Duodenal mucosa (tissue), 2 donors: ENCODE results near the gene FAM241A.
"Not testable (repeated sequence)": the region's sequence is repeated elsewhere in the genome, so short reads cannot be mapped to it uniquely, and the experiment has no call there.

ENCODE experiments used
- H3K27ac ChIP-seq: one replicate; pipeline ENCODE4 v1.7.0; 2013; ENCODE audit warnings: low read depth, low read length
- H3K27me3 ChIP-seq, 2 donors: one replicate each; pipeline ENCODE4 v1.7.0; 2013; ENCODE audit warnings: low read length in 2 of 2, control low read depth in 1 of 2; ENCODE audit not compliant: insufficient read depth in 2 of 2, control insufficient read depth in 1 of 2
- H3K36me3 ChIP-seq, 2 donors: one replicate each; pipeline ENCODE4 v1.7.0; 2013; ENCODE audit warnings: low read length in 2 of 2, control low read depth in 1 of 2; ENCODE audit not compliant: insufficient read depth in 2 of 2, control insufficient read depth in 1 of 2
- H3K4me1 ChIP-seq, 2 donors: one replicate each; pipeline ENCODE4 v1.7.0; 2013; ENCODE audit warnings: low read length in 2 of 2, control low read depth in 1 of 2; ENCODE audit not compliant: insufficient read depth in 2 of 2, control insufficient read depth in 1 of 2
- H3K4me3 ChIP-seq, 2 donors: one replicate each; pipeline ENCODE4 v1.7.0; 2013; ENCODE audit warnings: low read length in 2 of 2, low read depth in 1 of 2
- H3K9ac ChIP-seq, 2 donors: one replicate each; pipeline ENCODE4 v1.7.0; 2013; ENCODE audit warnings: low read length in 2 of 2, low read depth in 1 of 2
- H3K9me3 ChIP-seq, 2 donors: one replicate each; pipeline ENCODE4 v1.7.0; 2013; ENCODE audit warnings: low read length in 2 of 2, control low read depth in 1 of 2; ENCODE audit not compliant: control insufficient read depth in 1 of 2

The FAM241A gene

GRCh38 chr4:112145326-112145789 lies at the start of gene FAM241A:
FAM241A (plus strand) TSS chr4:112145454; CDS start chr4:112145581, 127 bp downstream.
- Histone ChIP-seq H3K27me3 (no peaks in the 10 kb centered on the region), H3K27ac (peak within 1 kb of the TSS; percentile 15), H3K36me3 (no peaks in the 10 kb centered on the region), H3K4me1 (peaks cover 0 to 7% of the 10 kb centered on the region in 2 donors), H3K4me3 (peak within 1 kb of the TSS; percentile 71 to 92), H3K9me3 (no peaks in the 10 kb centered on the region), H3K9ac (peak within 1 kb of the TSS; percentile 62 to 80)

- Histone ChIP-seq H3K4me3 (no peak overlapping the region), H3K4me1 (no peaks in the 10 kb centered on the region), H3K27me3 (peaks cover 0 to 4% of the 10 kb centered on the region in 2 donors), H3K9ac (no peak overlapping the region), H3K9me3 (no peaks in the 10 kb centered on the region), H3K36me3 (no peaks in the 10 kb centered on the region), H3K27ac (no peak overlapping the region)
Observed at GRCh38 chr4:112098841-112099530, 46.3 kb upstream of the FAM241A start.

GRCh38 chr4:112099701-112100297 lies 45.5 kb upstream of the FAM241A start:
- H3K9me3 ChIP-seq = no peaks in the 10 kb centered on the region
- no peaks in the 10 kb centered on the region for H3K4me1 ChIP-seq
- H3K4me3 ChIP-seq = no peak overlapping the region
- H3K36me3 ChIP-seq = no peaks in the 10 kb centered on the region
- H3K9ac ChIP-seq = no peak overlapping the region
- H3K27ac ChIP-seq = no peak overlapping the region
- peaks cover 0 to 4% of the 10 kb centered on the region in 2 donors for H3K27me3 ChIP-seq

- Histone ChIP-seq H3K4me3 (no peak overlapping the region), H3K27me3 (peaks cover 0 to 4% of the 10 kb centered on the region in 2 donors), H3K4me1 (no peaks in the 10 kb centered on the region), H3K9ac (no peak overlapping the region), H3K27ac (no peak overlapping the region), H3K36me3 (no peaks in the 10 kb centered on the region), H3K9me3 (no peaks in the 10 kb centered on the region)
Observed at GRCh38 chr4:112102875-112103370, 42.3 kb upstream of the FAM241A start.

GRCh38 chr4:112105201-112105969 lies 39.9 kb upstream of the FAM241A start:
- Histone ChIP-seq H3K9me3 (no peaks in the 10 kb centered on the region), H3K4me3 (no peak overlapping the region), H3K36me3 (no peaks in the 10 kb centered on the region), H3K9ac (no peak overlapping the region), H3K27ac (no peak overlapping the region), H3K4me1 (no peaks in the 10 kb centered on the region), H3K27me3 (no peaks in the 10 kb centered on the region)

- Histone ChIP-seq H3K9me3 (no peaks in the 10 kb centered on the region), H3K9ac (no peak overlapping the region), H3K4me3 (no peak overlapping the region), H3K27me3 (no peaks in the 10 kb centered on the region), H3K36me3 (no peaks in the 10 kb centered on the region), H3K27ac (no peak overlapping the region), H3K4me1 (peaks cover 4 to 10% of the 10 kb centered on the region in 2 donors)
Observed at GRCh38 chr4:112109360-112110058, 35.7 kb upstream of the FAM241A start.

GRCh38 chr4:112110059-112110425 lies 35.2 kb upstream of the FAM241A start:
- no peak overlapping the region for H3K4me3 ChIP-seq
- peaks cover 4 to 10% of the 10 kb centered on the region in 2 donors for H3K4me1 ChIP-seq
- H3K27ac ChIP-seq = no peak overlapping the region
- no peaks in the 10 kb centered on the region for H3K36me3 ChIP-seq
- no peaks in the 10 kb centered on the region for H3K27me3 ChIP-seq
- H3K9ac ChIP-seq = no peak overlapping the region
- H3K9me3 ChIP-seq = no peaks in the 10 kb centered on the region

- Histone ChIP-seq H3K27ac (no peak overlapping the region), H3K9ac (no peak overlapping the region), H3K9me3 (no peaks in the 10 kb centered on the region)
Observed at GRCh38 chr4:112111306-112111705, 33.9 kb upstream of the FAM241A start.

GRCh38 chr4:112112095-112112494 lies 33.2 kb upstream of the FAM241A start:
- not testable (repeated sequence) for H3K36me3 ChIP-seq

More at GRCh38 chr4:112111306-112111705, 33.9 kb upstream of the FAM241A start:
- H3K36me3 ChIP-seq = no peaks in the 10 kb centered on the region
- H3K4me1 ChIP-seq = peaks cover 4 to 10% of the 10 kb centered on the region in 2 donors
- H3K27me3 ChIP-seq = no peaks in the 10 kb centered on the region
- H3K4me3 ChIP-seq = no peak overlapping the region

More at GRCh38 chr4:112112095-112112494, 33.2 kb upstream of the FAM241A start:
- H3K9ac ChIP-seq, H3K27me3 ChIP-seq, H3K4me3 ChIP-seq, H3K4me1 ChIP-seq, H3K27ac ChIP-seq, H3K9me3 ChIP-seq: not testable (repeated sequence)
